ENCODE results near the gene TBP.
"Not testable (repeated sequence)": the region's sequence is repeated elsewhere in the genome, so short reads cannot be mapped to it uniquely, and the experiment has no call there.

TBP gene

GRCh38 chr6:170612256-170612804 is 58.2 kb downstream of the TBP start:
- not testable (repeated sequence) for DNase-seq

- DNase-seq = not testable (repeated sequence)
Observed at GRCh38 chr6:170616020-170616554, 61.9 kb downstream of the TBP start.

Measured in NCI-H2081 treated with DMSO at 0.1 percent for 48 hours (cell line).